Subcutaneous abdominal adipose tissue (tissue), 5 donors: ENCODE data around the gene CACNA2D1.

ENCODE experiments used
- H3K27ac ChIP-seq: one replicate; pipeline ENCODE4 v1.7.0; 2013; ENCODE audit warnings: low read depth, mild to moderate bottlenecking, inconsistent platforms, low read length, moderate library complexity
- H3K27me3 ChIP-seq, 5 donors: one replicate each; pipeline ENCODE4 v1.7.0; 2013; ENCODE audit warnings: low read length in 5 of 5, inconsistent platforms in 1 of 5; ENCODE audit not compliant: control insufficient read depth in 5 of 5, insufficient read depth in 4 of 5
- H3K36me3 ChIP-seq, 5 donors: one replicate each; pipeline ENCODE4 v1.7.0; 2013; ENCODE audit warnings: low read length in 5 of 5; ENCODE audit not compliant: control insufficient read depth in 5 of 5, insufficient read depth in 5 of 5
- H3K4me1 ChIP-seq, 5 donors: one replicate each; pipeline ENCODE4 v1.7.0; 2013; ENCODE audit warnings: low read length in 5 of 5, mild to moderate bottlenecking in 3 of 5, moderate library complexity in 1 of 5; ENCODE audit not compliant: control insufficient read depth in 5 of 5, insufficient read depth in 5 of 5
- H3K4me3 ChIP-seq, 5 donors: one replicate each; pipeline ENCODE4 v1.7.0; 2013; ENCODE audit warnings: low read length in 5 of 5, low read depth in 1 of 5
- H3K9ac ChIP-seq, 5 donors: one replicate each; pipeline ENCODE4 v1.7.0; 2013; ENCODE audit warnings: low read length in 5 of 5, mild to moderate bottlenecking in 4 of 5, moderate library complexity in 3 of 5
- H3K9me3 ChIP-seq, 5 donors: one replicate each; pipeline ENCODE4 v1.7.0; 2013; ENCODE audit warnings: low read length in 5 of 5; ENCODE audit not compliant: control insufficient read depth in 5 of 5
- donor health status: healthy.
- donor health status: healthy.
- donor health status: healthy.
- donor health status: healthy.
- donor health status: healthy.

CACNA2D1 gene

GRCh38 chr7:82359426-82359825 lies 84.2 kb downstream of the CACNA2D1 start:
- Histone ChIP-seq H3K4me3 (no peak overlapping the region), H3K4me1 (peaks cover 0 to 9% (median 0%) of the 10 kb centered on the region in 5 donors), H3K9me3 (no peaks in the 10 kb centered on the region), H3K9ac (no peak overlapping the region), H3K27ac (no peak overlapping the region), H3K27me3 (no peaks in the 10 kb centered on the region), H3K36me3 (no peaks in the 10 kb centered on the region)

DNA sequence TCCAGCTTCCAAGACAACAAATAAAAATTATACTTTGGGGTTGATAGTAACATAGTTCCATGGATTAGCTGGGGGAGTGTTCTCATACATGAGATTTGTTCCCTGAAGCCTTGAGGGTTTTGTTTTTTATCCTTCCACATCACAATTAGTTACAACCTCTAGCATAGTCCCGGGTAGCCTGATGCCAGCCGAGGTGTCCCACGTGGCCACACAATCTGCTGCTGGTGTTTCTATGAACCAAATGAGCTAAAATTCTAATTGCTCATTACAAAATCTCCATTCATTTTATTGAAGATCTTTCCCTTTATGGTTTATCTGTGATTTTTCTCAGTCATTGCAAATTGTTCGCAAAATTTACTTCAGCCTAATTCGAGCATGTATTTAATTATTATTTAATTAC lies 84.7 kb downstream of the CACNA2D1 start:
- H3K4me1 ChIP-seq: peaks cover 0 to 9% (median 0%) of the 10 kb centered on the region in 5 donors
- H3K27ac ChIP-seq: no peak overlapping the region
- no peaks in the 10 kb centered on the region for H3K9me3 ChIP-seq
- no peaks in the 10 kb centered on the region for H3K36me3 ChIP-seq
- no peaks in the 10 kb centered on the region for H3K27me3 ChIP-seq
- H3K9ac ChIP-seq: no peak overlapping the region
- no peak overlapping the region for H3K4me3 ChIP-seq

GRCh38 chr7:82358009-82358578 lies 85.5 kb downstream of the CACNA2D1 start:
- H3K9ac ChIP-seq: no peak overlapping the region

GRCh38 chr7:82348251-82348650 lies 95.3 kb downstream of the CACNA2D1 start:
- no peaks in the 10 kb centered on the region for H3K9me3 ChIP-seq
- H3K36me3 ChIP-seq: peaks cover 0 to 3% (median 0%) of the 10 kb centered on the region in 5 donors
- H3K4me3 ChIP-seq: no peak overlapping the region
- H3K27me3 ChIP-seq: no peaks in the 10 kb centered on the region
- H3K27ac ChIP-seq: no peak overlapping the region
- no peaks in the 10 kb centered on the region for H3K4me1 ChIP-seq
- no peak overlapping the region for H3K9ac ChIP-seq

More at GRCh38 chr7:82358009-82358578, 85.5 kb downstream of the CACNA2D1 start:
- H3K4me1 ChIP-seq: peaks cover 0 to 9% (median 0%) of the 10 kb centered on the region in 5 donors
- H3K9me3 ChIP-seq: no peaks in the 10 kb centered on the region
- H3K4me3 ChIP-seq: no peak overlapping the region
- no peak overlapping the region for H3K27ac ChIP-seq
- no peaks in the 10 kb centered on the region for H3K36me3 ChIP-seq
- H3K27me3 ChIP-seq: no peaks in the 10 kb centered on the region

- Histone ChIP-seq H3K27ac (no peak overlapping the region), H3K27me3 (no peaks in the 10 kb centered on the region), H3K4me3 (no peak overlapping the region), H3K4me1 (no peaks in the 10 kb centered on the region), H3K9ac (no peak overlapping the region), H3K9me3 (no peaks in the 10 kb centered on the region), H3K36me3 (peaks cover 0 to 3% (median 0%) of the 10 kb centered on the region in 5 donors)
Measured at GRCh38 chr7:82347808-82348207, 95.8 kb downstream of the CACNA2D1 start.

- H3K36me3 ChIP-seq: peaks cover 0 to 3% (median 0%) of the 10 kb centered on the region in 5 donors
- H3K9ac ChIP-seq: no peak overlapping the region
- no peak overlapping the region for H3K27ac ChIP-seq
- H3K4me1 ChIP-seq: no peaks in the 10 kb centered on the region
- H3K27me3 ChIP-seq: no peaks in the 10 kb centered on the region
- no peak overlapping the region for H3K4me3 ChIP-seq
- no peaks in the 10 kb centered on the region for H3K9me3 ChIP-seq
Measured at GRCh38 chr7:82345886-82346285, 97.7 kb downstream of the CACNA2D1 start.

- H3K9me3 ChIP-seq: no peaks in the 10 kb centered on the region
- no peak overlapping the region for H3K4me3 ChIP-seq
- H3K9ac ChIP-seq: no peak overlapping the region
- H3K4me1 ChIP-seq: no peaks in the 10 kb centered on the region
- peaks cover 0 to 3% (median 0%) of the 10 kb centered on the region in 5 donors for H3K36me3 ChIP-seq
- H3K27ac ChIP-seq: no peak overlapping the region
- H3K27me3 ChIP-seq: no peaks in the 10 kb centered on the region
Measured at GRCh38 chr7:82343716-82344115, 99.9 kb downstream of the CACNA2D1 start.

- Histone ChIP-seq H3K27me3 (no peaks in the 10 kb centered on the region), H3K9me3 (no peaks in the 10 kb centered on the region), H3K36me3 (no peaks in the 10 kb centered on the region), H3K4me3 (no peak overlapping the region), H3K27ac (no peak overlapping the region), H3K9ac (no peak overlapping the region), H3K4me1 (peaks cover 0 to 4% (median 0%) of the 10 kb centered on the region in 5 donors)
Measured at GRCh38 chr7:82339958-82340357, 103.6 kb downstream of the CACNA2D1 start.

- no peak overlapping the region for H3K27ac ChIP-seq
- H3K4me1 ChIP-seq: peaks cover 0 to 4% (median 0%) of the 10 kb centered on the region in 5 donors
- H3K36me3 ChIP-seq: no peaks in the 10 kb centered on the region
- H3K9me3 ChIP-seq: no peaks in the 10 kb centered on the region
- H3K9ac ChIP-seq: no peak overlapping the region
- no peak overlapping the region for H3K4me3 ChIP-seq
- H3K27me3 ChIP-seq: no peaks in the 10 kb centered on the region
Measured at GRCh38 chr7:82335927-82336326, 107.7 kb downstream of the CACNA2D1 start.

DNA sequence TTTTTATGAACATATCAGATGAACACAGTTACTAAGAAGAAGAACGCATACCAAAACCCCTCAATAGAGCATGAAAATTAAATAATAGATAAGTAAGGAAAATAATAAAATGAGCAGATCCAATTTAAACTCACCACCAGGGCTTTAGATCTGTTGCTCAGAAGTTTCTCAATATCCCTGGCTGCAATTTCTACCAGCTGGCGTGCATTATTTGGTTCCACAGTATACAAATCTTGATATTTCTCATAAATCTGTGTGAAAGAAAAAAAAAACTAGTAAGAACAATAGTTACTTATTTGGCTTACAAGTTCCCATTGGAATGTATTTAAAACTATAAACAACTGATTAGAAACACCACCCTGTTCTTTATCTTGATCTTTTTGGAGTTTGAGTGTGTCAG lies 108.6 kb downstream of the CACNA2D1 start:
- Histone ChIP-seq H3K27ac (no peak overlapping the region), H3K36me3 (no peaks in the 10 kb centered on the region), H3K9me3 (no peaks in the 10 kb centered on the region), H3K9ac (no peak overlapping the region), H3K4me1 (peaks cover 0 to 4% (median 0%) of the 10 kb centered on the region in 5 donors), H3K4me3 (no peak overlapping the region), H3K27me3 (no peaks in the 10 kb centered on the region)
